HTERT RPE-1 (cell line): Measurements from ENCODE around the gene EMILIN3.

Experiments
- in situ Hi-C: fragments of 300-500 bp; cut with MboI; formaldehyde crosslinking; loops from 4 replicates; pipeline ENCODE4 v1.14.3; 2020; ENCODE audit warnings: low sequenced_read_pairs

The EMILIN3 gene

GRCh38 chr20:41366546-41367392, at the start of gene EMILIN3:
Gene EMILIN3, minus strand, starts transcription at chr20:41366818. Its CDS starts 184 bp downstream, at chr20:41366634.
- in situ Hi-C loops: no loop called here

- in situ Hi-C loops: no loop called here
Observed at GRCh38 chr20:41415191-41415590, 48.6 kb upstream of the EMILIN3 start.

GRCh38 chr20:41413169-41413568, 46.6 kb upstream of the EMILIN3 start:
- in situ Hi-C loops: no loop called here

GRCh38 chr20:41412324-41413120, 45.9 kb upstream of the EMILIN3 start:
- in situ Hi-C loops: no loop called here

- in situ Hi-C loops: no loop called here
Observed at GRCh38 chr20:41411391-41411847, 44.8 kb upstream of the EMILIN3 start.

- in situ Hi-C loops: no loop called here
Observed at GRCh38 chr20:41408986-41409385, 42.4 kb upstream of the EMILIN3 start.

- in situ Hi-C loops: no loop called here
Observed at GRCh38 chr20:41408156-41408794, 41.7 kb upstream of the EMILIN3 start.

- in situ Hi-C loops: no loop called here
Observed at GRCh38 chr20:41407607-41408006, 41.0 kb upstream of the EMILIN3 start.

GRCh38 chr20:41406896-41407444, 40.4 kb upstream of the EMILIN3 start:
- in situ Hi-C loops: no loop called here

- in situ Hi-C loops: no loop called here
Observed at GRCh38 chr20:41406353-41406752, 39.7 kb upstream of the EMILIN3 start.

- in situ Hi-C loops: no loop called here
Observed at GRCh38 chr20:41405436-41405835, 38.8 kb upstream of the EMILIN3 start.

GRCh38 chr20:41403604-41404003, 37.0 kb upstream of the EMILIN3 start:
- in situ Hi-C loops: no loop called here

GRCh38 chr20:41398408-41398807, 31.8 kb upstream of the EMILIN3 start:
- in situ Hi-C loops: no loop called here

GRCh38 chr20:41395667-41396664, 29.3 kb upstream of the EMILIN3 start:
- in situ Hi-C loops: no loop called here

- in situ Hi-C loops: no loop called here
Observed at GRCh38 chr20:41394931-41395666, 28.5 kb upstream of the EMILIN3 start.

- in situ Hi-C loops: no loop called here
Observed at GRCh38 chr20:41394081-41394480, 27.5 kb upstream of the EMILIN3 start.

- in situ Hi-C loops: no loop called here
Observed at GRCh38 chr20:41393705-41394066, 27.1 kb upstream of the EMILIN3 start.

GRCh38 chr20:41392871-41393704, 26.5 kb upstream of the EMILIN3 start:
- in situ Hi-C loops: no loop called here
